HepG2 (cell line): ENCODE results near the gene SMIM22. TPM values are rescaled to one million over a fixed set of nuclear protein-coding genes. Genes with fewer than 3 reads are reported as not detected.
A peak's percentile ranks its signal among the peaks of the same experiment; 100 is the strongest.

ENCODE experiments used
- GZF1 ChIP-seq: sonication (generic); formaldehyde crosslinking; IDR thresholded peaks from 2 replicates; pipeline ENCODE4 v1.5.1; 2020; ENCODE audit warnings: mild to moderate bottlenecking, missing genetic modification reagents
- HDAC2 ChIP-seq: sonication (generic); formaldehyde crosslinking; IDR thresholded peaks from 2 replicates; pipeline ENCODE4 v1.4.0; 2020; ENCODE audit warnings: missing genetic modification reagents
- HNRNPL ChIP-seq: fragments of 200-400 bp; formaldehyde crosslinking; IDR thresholded peaks from 2 replicates; pipeline ENCODE4 v1.6.1; 2017; ENCODE audit warnings: mild to moderate bottlenecking, low read depth, low read length
- LCORL ChIP-seq, 2 experiments: fragments of 450-650 bp in 1 of 2; sonication (generic) in 1 of 2; formaldehyde crosslinking in 1 of 2; IDR thresholded peaks; 2 replicates each; pipeline versions ENCODE4 v1.5.0 to v1.6.1; 2017 to 2020; ENCODE audit warnings: antibody characterized with exemption in 1 of 2, missing genetic modification reagents in 1 of 2
- MXD1 ChIP-seq: sonication (generic); formaldehyde crosslinking; IDR thresholded peaks from 2 replicates; pipeline ENCODE4 v1.4.0; 2020; ENCODE audit warnings: mild to moderate bottlenecking, missing genetic modification reagents
- NFYB ChIP-seq: sonication (generic); formaldehyde crosslinking; IDR thresholded peaks from 2 replicates; pipeline ENCODE4 v1.4.0; 2020; ENCODE audit warnings: missing genetic modification reagents
- SNRNP70 ChIP-seq: fragments of 200-400 bp; formaldehyde crosslinking; IDR thresholded peaks from 2 replicates; pipeline ENCODE4 v1.6.1; 2017; ENCODE audit warnings: mild to moderate bottlenecking, low read depth, low read length, moderate library complexity
- ZBTB10 ChIP-seq: sonication (generic); formaldehyde crosslinking; IDR thresholded peaks from 2 replicates; pipeline ENCODE4 v1.4.0; 2020; ENCODE audit warnings: missing genetic modification reagents, borderline replicate concordance
- ZFP91 ChIP-seq: sonication (generic); formaldehyde crosslinking; IDR thresholded peaks from 2 replicates; pipeline ENCODE4 v1.9.0; 2022; ENCODE audit warnings: missing genetic modification reagents, mild to moderate bottlenecking, borderline replicate concordance
- ZHX2 ChIP-seq, 2 experiments: sonication (generic) in 1 of 2; formaldehyde crosslinking in 1 of 2; IDR thresholded peaks; 2 replicates each; pipeline versions ENCODE4 v1.6.1 to v1.9.0; 2014 to 2022; ENCODE audit warnings: antibody characterized with exemption in 1 of 2, borderline replicate concordance in 1 of 2, inconsistent platforms in 1 of 2, low read depth in 1 of 2, missing genetic modification reagents in 1 of 2
- ZMYM4 ChIP-seq: sonication (generic); formaldehyde crosslinking; IDR thresholded peaks from 2 replicates; pipeline ENCODE4 v1.8.1; 2023; ENCODE audit warnings: mild to moderate bottlenecking, missing genetic modification reagents
- ZNF143 ChIP-seq: sonication (generic); formaldehyde crosslinking; IDR thresholded peaks from 2 replicates; pipeline ENCODE4 v1.4.0; 2020; ENCODE audit warnings: missing genetic modification reagents
- ZNF362 ChIP-seq: sonication (generic); formaldehyde crosslinking; IDR thresholded peaks from 2 replicates; pipeline ENCODE4 v1.4.0; 2020; ENCODE audit warnings: missing genetic modification reagents, mild to moderate bottlenecking, borderline replicate concordance
- ZNF562 ChIP-seq: sonication (generic); formaldehyde crosslinking; IDR thresholded peaks from 2 replicates; pipeline ENCODE4 v1.8.0; 2022; ENCODE audit warnings: missing genetic modification reagents, borderline replicate concordance
- ZNF589 ChIP-seq: sonication (generic); formaldehyde crosslinking; conservative IDR thresholded peaks from 2 replicates; pipeline ENCODE4 v1.8.0; 2022; ENCODE audit warnings: mild to moderate bottlenecking, moderate library complexity, missing genetic modification reagents
- polyA plus RNA-seq, 8 experiments: library from polyadenylated mRNA; depleted of rRNA in 3 of 8; stranded (reverse) in 7 of 8; unstranded in 1 of 8; fragments of >200 nt; fragmentation: Illumina TruSeq in 4 of 8; extraction: Trizol in 4 of 8; gene quantifications; 2 replicates each; pipeline versions ENCODE4 v1.2.1 to v1.2.3, GENCODE V29; 2011 to 2016; ENCODE audit warnings: low read depth in 4 of 8, missing spikeins in 1 of 8, mixed read lengths in 1 of 8; ENCODE audit not compliant: insufficient read depth in 1 of 8
- total RNA-seq, 5 experiments: library from RNA; depleted of rRNA; stranded (reverse); fragments of >200 nt; fragmentation: Illumina TruSeq; extraction: Trizol; gene quantifications; 2 replicates each; pipeline ENCODE4 v1.2.3, GENCODE V29; 2016; ENCODE audit warnings: low read depth in 1 of 5

SMIM22 gene
- total and polyA plus RNA-seq, 2 of the 13 experiments (the other 11 are each of a cell fraction or from before 2014, with no cell fraction given) = not detected

- TF ChIP-seq ZHX2 (IDR thresholded peaks at IDR 0.05; ENCODE audit: low read depth) = no peak
- peak; percentile 89; the same call in 1 of the 2 replicates for TF ChIP-seq ZHX2 (CRISPR knock-in tag; IDR thresholded peaks at IDR 0.05; ENCODE audit: borderline replicate concordance)
- TF ChIP-seq HNRNPL = peak; percentile 36; the same call in 1 of the 2 replicates
- peak; percentile 63; the same call in 1 of the 2 replicates for TF ChIP-seq GZF1 (CRISPR knock-in tag)
- no peak for TF ChIP-seq SNRNP70
- TF ChIP-seq MXD1 (CRISPR knock-in tag) = peak; percentile 92
- no peak for TF ChIP-seq ZNF362 (CRISPR knock-in tag)
- TF ChIP-seq ZNF589 (CRISPR knock-in tag) = no peak
- peak; percentile 65 for TF ChIP-seq HDAC2 (CRISPR knock-in tag)
- TF ChIP-seq LCORL (IDR thresholded peaks at IDR 0.05) = no peak
- peak; percentile 96 for TF ChIP-seq LCORL (CRISPR knock-in tag; IDR thresholded peaks at IDR 0.05)
- TF ChIP-seq ZNF562 (CRISPR knock-in tag) = no peak
- TF ChIP-seq ZMYM4 (CRISPR knock-in tag) = peak; percentile 26; the same call in 1 of the 2 replicates
- peak; percentile 98 for TF ChIP-seq ZNF143
- peak; percentile 90 for TF ChIP-seq NFYB
- peak; percentile 86 for TF ChIP-seq ZFP91
- peak; percentile 70; the same call in 1 of the 2 replicates for TF ChIP-seq ZBTB10
Measured at GRCh38 chr16:4766875-4767628, 28.1 kb upstream of the SMIM22 start, which contains the start of gene ZNF500 (continued).
